Measurements from ENCODE around the gene TOMM20. TPM values are rescaled to one million over a fixed set of nuclear protein-coding genes. Genes with fewer than 3 reads are reported as not detected.
"Not testable (repeated sequence)": the region's sequence is repeated elsewhere in the genome, so short reads cannot be mapped to it uniquely, and the experiment has no call there.

The TOMM20 gene
- total RNA-seq, 1 donor from 2014 or later, result 112 TPM

- H3K27ac Mint-ChIP-seq; H3K4me3 Mint-ChIP-seq; H3K9me3 Mint-ChIP-seq; intact Hi-C loops (cut with micrococcal nuclease); H3K27me3 Mint-ChIP-seq (ENCODE audit: insufficient read depth); H3K36me3 Mint-ChIP-seq (ENCODE audit: low read depth); DNase-seq (ENCODE audit: low spot score): not testable (repeated sequence)
- peaks cover 54% of the 10 kb centered on the region for H3K4me1 Mint-ChIP-seq (ENCODE audit: low read depth)
Observed at GRCh38 chr1:235072577-235072976, 56.1 kb downstream of the TOMM20 start.

- Mint-ChIP-seq H3K27me3 (ENCODE audit: insufficient read depth) (no peaks in the 10 kb centered on the region), H3K36me3 (ENCODE audit: low read depth) (peaks cover 1% of the 10 kb centered on the region), H3K27ac (peak overlapping the region; percentile 4), H3K4me3 (no peak overlapping the region), H3K9me3 (no peaks in the 10 kb centered on the region), H3K4me1 (ENCODE audit: low read depth) (peaks cover 59% of the 10 kb centered on the region)
- intact Hi-C loops (cut with micrococcal nuclease), result no loop called here
- no peak for DNase-seq (ENCODE audit: low spot score)
Observed at GRCh38 chr1:235072096-235072495, 56.5 kb downstream of the TOMM20 start.

- Mint-ChIP-seq H3K4me3 (no peak overlapping the region), H3K9me3 (no peaks in the 10 kb centered on the region), H3K4me1 (ENCODE audit: low read depth) (peaks cover 52% of the 10 kb centered on the region), H3K27ac (peak overlapping the region; percentile 4), H3K27me3 (ENCODE audit: insufficient read depth) (no peaks in the 10 kb centered on the region), H3K36me3 (ENCODE audit: low read depth) (peaks cover 1% of the 10 kb centered on the region)
- intact Hi-C loops (cut with micrococcal nuclease), result no loop called here
- DNase-seq (ENCODE audit: low spot score), result no peak
Observed at GRCh38 chr1:235070819-235071218, 57.8 kb downstream of the TOMM20 start.

GRCh38 chr1:235069577-235070563 is 58.8 kb downstream of the TOMM20 start:
- no peak for DNase-seq (ENCODE audit: low spot score)
- Mint-ChIP-seq H3K27me3 (ENCODE audit: insufficient read depth) (no peaks in the 10 kb centered on the region), H3K27ac (no peak overlapping the region), H3K9me3 (no peaks in the 10 kb centered on the region), H3K4me3 (no peak overlapping the region), H3K36me3 (ENCODE audit: low read depth) (peaks cover 3% of the 10 kb centered on the region), H3K4me1 (ENCODE audit: low read depth) (peaks cover 46% of the 10 kb centered on the region)
- intact Hi-C loops (cut with micrococcal nuclease), result no loop called here

- no peak for DNase-seq (ENCODE audit: low spot score)
- H3K36me3 Mint-ChIP-seq (ENCODE audit: low read depth), result peaks cover 4% of the 10 kb centered on the region
- no peaks in the 10 kb centered on the region for H3K27me3 Mint-ChIP-seq (ENCODE audit: insufficient read depth)
- H3K27ac Mint-ChIP-seq, result no peak overlapping the region
- no peak overlapping the region for H3K4me3 Mint-ChIP-seq
- H3K9me3 Mint-ChIP-seq, result no peaks in the 10 kb centered on the region
- intact Hi-C loops (cut with micrococcal nuclease), result no loop called here
- peaks cover 42% of the 10 kb centered on the region for H3K4me1 Mint-ChIP-seq (ENCODE audit: low read depth)
Observed at GRCh38 chr1:235069176-235069575, 59.5 kb downstream of the TOMM20 start.

GRCh38 chr1:235068158-235069121 is 60.2 kb downstream of the TOMM20 start:
- Mint-ChIP-seq H3K4me1 (ENCODE audit: low read depth) (peaks cover 49% of the 10 kb centered on the region), H3K9me3 (no peaks in the 10 kb centered on the region), H3K36me3 (ENCODE audit: low read depth) (peaks cover 4% of the 10 kb centered on the region), H3K27ac (peak overlapping the region; percentile 53), H3K27me3 (ENCODE audit: insufficient read depth) (no peaks in the 10 kb centered on the region), H3K4me3 (no peak overlapping the region)
- DNase-seq (ENCODE audit: low spot score), result no peak
- intact Hi-C loops (cut with micrococcal nuclease), result no loop called here

GRCh38 chr1:235067396-235068157 is 61.1 kb downstream of the TOMM20 start:
- no peak for DNase-seq (ENCODE audit: low spot score)
- no peak overlapping the region for H3K4me3 Mint-ChIP-seq
- intact Hi-C loops (cut with micrococcal nuclease), result no loop called here

GRCh38 chr1:235063068-235063765 is 65.4 kb downstream of the TOMM20 start:
- Mint-ChIP-seq H3K36me3 (ENCODE audit: low read depth) (peaks cover 4% of the 10 kb centered on the region), H3K4me3 (no peak overlapping the region), H3K4me1 (ENCODE audit: low read depth) (peaks cover 50% of the 10 kb centered on the region), H3K9me3 (no peaks in the 10 kb centered on the region), H3K27me3 (ENCODE audit: insufficient read depth) (no peaks in the 10 kb centered on the region), H3K27ac (peak overlapping the region; percentile 84)
- intact Hi-C loops (cut with micrococcal nuclease), result loop anchor here (2.0 kb wide), 1 partner anchor 14 kb away; no protein-coding TSS in a partner anchor
- DNase-seq (ENCODE audit: low spot score), result no peak

More at GRCh38 chr1:235067396-235068157, 61.1 kb downstream of the TOMM20 start:
- H3K9me3 Mint-ChIP-seq, result no peaks in the 10 kb centered on the region
- H3K27me3 Mint-ChIP-seq (ENCODE audit: insufficient read depth), result no peaks in the 10 kb centered on the region
- H3K4me1 Mint-ChIP-seq (ENCODE audit: low read depth), result peaks cover 52% of the 10 kb centered on the region
- peaks cover 4% of the 10 kb centered on the region for H3K36me3 Mint-ChIP-seq (ENCODE audit: low read depth)
- peak overlapping the region; percentile 59 for H3K27ac Mint-ChIP-seq

GRCh38 chr1:235060607-235061470 is 67.8 kb downstream of the TOMM20 start:
- intact Hi-C loops (cut with micrococcal nuclease), result no loop called here
- Mint-ChIP-seq H3K9me3 (no peaks in the 10 kb centered on the region), H3K4me1 (ENCODE audit: low read depth) (peaks cover 48% of the 10 kb centered on the region), H3K4me3 (no peak overlapping the region), H3K27me3 (ENCODE audit: insufficient read depth) (no peaks in the 10 kb centered on the region), H3K27ac (no peak overlapping the region), H3K36me3 (ENCODE audit: low read depth) (peaks cover 4% of the 10 kb centered on the region)
- DNase-seq (ENCODE audit: low spot score), result no peak
